Fibroblast of gingiva (primary cell): Measurements from ENCODE around the gene RAB33B.
"Not testable (repeated sequence)": the region's sequence is repeated elsewhere in the genome, so short reads cannot be mapped to it uniquely, and the experiment has no call there.

Experiments used
- DNase-seq: peaks from one replicate; pipeline ENCODE4 v3.0.0-alpha.2; 2011; ENCODE audit warnings: low read depth

RAB33B gene

DNA sequence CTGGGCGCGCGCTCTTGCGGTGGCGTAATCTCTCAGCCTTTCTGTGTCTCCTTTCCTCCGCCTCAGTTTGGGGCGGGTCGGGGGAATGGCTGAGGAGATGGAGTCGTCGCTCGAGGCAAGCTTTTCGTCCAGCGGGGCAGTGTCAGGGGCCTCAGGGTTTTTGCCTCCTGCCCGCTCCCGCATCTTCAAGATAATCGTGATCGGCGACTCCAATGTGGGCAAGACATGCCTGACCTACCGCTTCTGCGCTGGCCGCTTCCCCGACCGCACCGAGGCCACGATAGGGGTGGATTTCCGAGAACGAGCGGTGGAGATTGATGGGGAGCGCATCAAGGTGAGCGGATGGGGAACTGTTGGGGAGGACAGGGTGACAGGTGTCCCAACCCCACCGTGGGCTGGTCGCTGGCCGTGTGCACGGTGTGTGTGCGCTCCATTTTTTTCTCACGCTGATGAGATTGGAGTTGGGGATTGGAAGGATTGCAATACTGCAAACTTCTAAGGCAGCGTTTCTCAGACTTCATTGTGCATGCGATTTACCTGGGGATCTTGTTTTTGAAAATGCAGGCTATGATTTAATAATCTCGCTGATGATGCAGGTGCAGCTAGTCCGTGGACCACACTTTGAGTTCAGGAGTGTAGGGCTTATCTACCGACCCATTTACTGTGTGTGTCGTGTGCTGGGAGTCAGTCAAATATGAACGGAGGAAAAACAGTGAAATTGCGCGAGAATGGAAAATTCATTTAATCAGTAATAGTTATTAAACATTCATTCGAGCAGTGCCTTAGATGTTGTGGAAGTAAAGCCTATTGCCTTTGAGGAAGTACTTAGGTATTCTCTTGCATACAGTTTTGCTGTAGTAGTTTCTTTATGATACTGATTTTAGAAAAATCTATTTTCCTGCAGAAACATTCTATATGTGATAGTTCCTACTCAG is at the start of gene RAB33B:
RAB33B (plus strand) TSS at position 11 of the 935 bp plus-strand sequence; CDS start at position 86, 75 bp downstream.
- peak; percentile 92 for DNase-seq

DNA sequence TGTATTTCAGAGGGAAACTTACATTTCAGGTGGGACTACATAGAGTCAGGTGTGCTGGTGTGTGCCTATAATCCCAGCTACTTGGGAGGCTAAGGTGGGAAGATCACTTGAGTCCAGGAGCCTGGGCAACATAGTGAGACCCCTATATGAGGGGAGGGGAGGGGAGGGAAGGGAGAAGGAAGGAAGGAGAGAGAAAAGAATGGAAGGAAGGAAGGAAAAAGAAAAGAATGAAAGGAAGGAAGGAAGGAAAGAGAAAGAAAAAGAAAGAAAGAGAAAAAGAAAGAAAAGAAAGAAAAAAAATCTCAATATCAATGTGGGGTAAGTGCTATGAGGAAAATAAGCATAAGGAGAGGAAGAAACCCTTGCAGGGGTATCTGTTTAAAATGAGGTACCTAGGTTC is 43.6 kb upstream of the RAB33B start:
- DNase-seq = no peak

DNA sequence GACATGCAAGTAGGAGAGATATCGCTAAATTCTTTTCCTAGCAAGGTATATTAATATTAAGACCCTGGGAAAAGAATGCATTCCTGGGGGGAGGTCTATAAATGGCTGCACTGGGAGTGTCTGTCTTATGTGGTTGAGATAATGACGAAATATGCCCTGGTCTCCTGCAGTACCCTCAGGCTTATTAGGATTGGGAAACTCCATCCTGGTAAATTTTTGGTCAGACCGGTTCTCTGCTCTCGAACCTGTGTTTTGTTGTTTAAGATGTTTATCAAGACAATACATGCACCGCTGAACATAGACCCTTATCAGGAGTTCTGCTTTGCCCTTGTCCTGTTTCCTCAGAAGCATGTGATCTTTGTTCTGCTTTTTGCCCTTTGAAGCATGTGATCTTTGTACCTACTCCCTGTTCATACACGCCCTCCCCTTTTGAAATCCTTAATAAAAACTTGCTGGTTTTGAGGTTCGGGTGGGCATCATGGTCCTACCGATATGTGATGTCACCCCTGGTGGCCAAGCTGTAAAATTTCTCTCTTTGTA is 39.2 kb upstream of the RAB33B start:
- DNase-seq = not testable (repeated sequence)

DNA sequence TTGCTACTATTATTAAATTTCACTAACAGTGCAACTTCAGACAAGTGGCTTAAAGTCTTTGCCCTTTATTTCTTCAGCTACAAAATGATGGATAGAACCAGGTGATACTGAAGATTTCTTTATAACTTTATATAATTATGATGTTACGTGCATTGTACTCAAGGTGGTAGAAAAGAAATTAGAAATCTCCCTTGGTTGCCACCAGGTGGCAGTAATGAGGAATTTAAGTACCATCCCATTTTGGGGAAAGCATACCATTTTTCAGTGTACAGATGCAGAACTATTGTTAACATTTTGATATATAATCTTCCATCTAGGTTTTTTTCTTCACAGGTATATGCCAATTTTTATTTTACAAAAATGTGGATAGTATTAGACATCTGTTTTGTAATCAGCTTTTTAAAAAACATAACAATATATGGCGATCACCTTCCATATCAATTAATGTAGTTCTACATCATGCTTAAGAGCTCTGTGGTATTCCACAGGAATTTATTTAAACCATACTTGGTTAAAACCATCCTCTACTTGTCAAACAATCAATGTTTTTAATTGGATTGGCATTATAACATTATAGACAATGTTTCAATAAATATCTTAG is 37.7 kb upstream of the RAB33B start:
- peak; percentile 26 for DNase-seq

DNA sequence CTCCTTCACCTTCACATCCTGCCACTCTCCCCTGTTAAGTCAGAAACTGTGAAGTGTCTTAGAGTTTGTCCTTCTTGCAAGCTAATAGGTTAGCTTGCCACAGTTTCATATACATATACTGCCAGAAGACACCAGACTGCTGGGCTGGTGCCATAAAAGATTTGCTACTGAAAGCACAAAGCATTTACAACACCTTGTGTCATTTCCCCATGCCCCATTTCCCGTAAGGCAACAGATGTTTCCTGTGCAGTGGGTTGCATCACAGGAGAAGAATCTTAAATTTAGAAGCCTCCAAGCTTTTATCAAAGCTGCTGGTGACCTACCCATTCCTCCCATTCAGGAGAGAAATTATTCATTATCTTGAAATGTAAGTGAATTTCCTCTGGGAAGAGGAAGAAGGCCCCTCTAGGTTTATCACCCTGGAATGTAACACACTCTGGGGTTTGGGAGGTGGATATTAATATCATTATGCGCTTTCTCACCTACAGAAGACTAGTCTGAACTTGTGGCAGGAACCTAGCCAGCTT is 34.5 kb upstream of the RAB33B start:
- peak; percentile 53 for DNase-seq

DNA sequence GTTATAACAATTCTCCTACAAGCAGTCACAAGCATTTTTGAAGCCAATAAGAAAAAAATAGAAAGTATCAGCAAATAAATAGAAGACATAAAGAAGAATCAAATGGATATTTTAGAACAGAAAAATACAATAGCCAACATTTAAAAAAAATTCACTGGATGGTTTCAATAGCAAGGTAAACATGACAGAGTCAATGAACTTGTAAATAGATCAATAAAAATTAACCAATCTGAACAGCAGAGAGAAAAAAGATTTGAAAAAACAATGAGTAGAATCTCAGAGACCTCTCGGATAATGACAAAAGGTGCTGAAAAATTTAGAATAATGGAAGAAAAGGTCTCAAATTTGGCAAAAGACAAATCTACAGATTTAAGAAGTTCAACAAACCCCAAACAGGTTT is 33.3 kb upstream of the RAB33B start:
- DNase-seq = no peak

DNA sequence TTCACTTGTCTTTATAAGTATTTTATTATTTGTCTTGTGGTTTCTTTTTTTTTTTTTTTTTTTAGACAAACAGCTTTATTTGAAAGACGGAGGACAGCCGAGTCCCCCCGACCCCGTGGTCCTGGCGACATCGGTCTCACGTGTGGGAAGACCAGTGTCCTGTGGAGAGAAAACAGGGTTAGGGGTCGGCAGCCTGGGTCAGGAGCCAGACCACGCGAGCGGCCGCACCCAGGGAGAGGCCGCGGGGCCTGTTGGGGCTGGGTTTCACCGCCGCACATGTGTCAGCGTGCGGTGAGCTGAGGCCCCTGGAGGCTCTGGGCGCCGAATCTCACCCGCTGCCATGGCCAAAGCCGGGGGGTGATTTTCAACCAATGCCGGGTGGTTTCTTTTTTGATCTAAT is 17.8 kb upstream of the RAB33B start:
- no peak for DNase-seq

DNA sequence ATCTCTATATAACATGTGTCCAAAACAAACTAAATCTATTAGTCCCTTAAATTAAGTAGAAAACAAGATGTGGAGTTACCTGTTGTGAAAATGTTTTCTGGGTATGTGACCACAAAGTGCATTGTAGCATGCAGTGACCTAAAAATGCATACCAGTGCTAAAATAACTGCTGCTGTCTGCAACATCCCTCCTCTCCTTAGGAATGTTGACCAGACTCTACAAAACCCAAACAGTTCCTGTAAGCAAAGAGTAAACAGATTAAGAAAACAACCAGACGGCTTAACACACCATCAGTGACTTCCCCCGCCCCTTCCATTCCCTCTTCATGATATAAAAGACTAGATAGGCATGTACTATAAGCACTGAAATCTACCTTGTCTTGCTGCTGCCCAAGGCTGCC is 15.8 kb upstream of the RAB33B start:
- DNase-seq = no peak

DNA sequence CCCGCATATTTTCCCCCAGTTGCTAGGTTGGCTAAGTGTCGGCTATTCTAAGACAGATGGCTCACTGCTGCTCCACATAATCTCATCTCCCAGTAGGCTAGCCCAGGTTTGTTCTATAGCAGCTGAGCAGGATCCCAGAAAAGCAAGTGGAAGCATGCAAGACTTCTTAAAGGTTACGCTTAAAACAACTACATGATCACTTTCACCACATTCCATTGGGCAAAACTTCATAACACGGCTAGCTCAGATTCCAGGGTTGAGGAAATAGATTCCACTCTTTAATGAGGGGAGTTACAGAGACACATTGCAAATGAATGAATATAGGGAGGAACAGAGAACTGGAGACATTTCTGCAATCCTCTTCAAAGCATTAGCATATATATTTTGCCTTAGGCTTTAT is 12.9 kb upstream of the RAB33B start:
- no peak for DNase-seq

DNA sequence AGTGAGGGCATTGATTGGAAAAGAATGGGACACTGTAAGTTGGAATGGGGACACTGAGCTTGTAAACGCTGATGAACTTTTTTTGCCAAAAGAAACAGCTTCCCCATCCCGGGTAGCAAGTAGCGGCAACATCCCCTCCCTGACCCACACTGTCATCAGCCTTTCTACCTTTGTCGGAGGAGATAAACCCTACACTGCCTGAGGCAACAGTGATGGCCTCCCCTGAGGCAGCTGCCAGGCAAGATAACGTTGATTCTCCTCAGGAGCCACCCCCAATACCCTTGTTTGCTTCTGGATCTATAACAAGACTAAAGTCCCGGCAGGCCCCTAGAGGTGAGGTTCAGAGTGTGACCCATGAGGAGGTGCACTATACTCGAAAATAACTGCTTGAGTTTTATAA is 10.3 kb upstream of the RAB33B start:
- no peak for DNase-seq

DNA sequence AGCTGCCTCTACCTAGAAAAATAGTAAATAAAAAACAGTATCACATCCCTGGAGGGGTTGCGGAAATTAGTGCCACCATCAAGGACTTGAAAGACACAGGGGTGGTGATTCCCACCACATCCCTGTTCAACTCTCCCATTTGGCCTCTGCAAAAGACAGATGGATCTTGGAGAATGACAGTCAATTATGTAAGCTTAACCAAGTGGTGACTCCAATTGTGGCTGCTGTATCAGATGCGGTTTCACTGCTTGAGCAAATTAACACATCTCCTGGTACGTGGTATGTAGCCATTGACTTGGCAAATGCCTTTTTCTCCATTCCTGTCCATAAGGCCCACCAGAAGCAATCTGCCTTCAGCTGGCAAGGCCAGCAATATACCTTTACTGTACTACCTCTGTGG is 9.0 kb upstream of the RAB33B start:
- DNase-seq = not testable (repeated sequence)

DNA sequence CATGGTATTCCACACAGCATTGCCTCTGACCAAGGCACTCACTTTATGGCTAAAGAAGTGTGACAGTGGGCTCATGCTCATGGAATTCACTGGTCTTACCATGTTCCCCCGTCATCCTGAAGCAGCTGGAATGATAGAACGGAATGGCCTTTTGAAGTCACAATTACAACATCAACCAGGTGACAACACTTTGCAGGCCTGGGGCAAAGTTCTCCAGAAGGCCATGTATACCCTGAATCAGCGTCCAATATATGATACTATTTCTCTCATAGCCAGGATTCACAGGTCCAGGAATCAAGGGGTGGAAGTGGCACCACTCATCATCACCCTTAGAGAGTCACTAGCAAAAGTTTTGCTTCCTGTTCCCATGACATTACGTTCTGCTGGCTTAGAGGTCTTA is 6.8 kb upstream of the RAB33B start:
- not testable (repeated sequence) for DNase-seq

DNA sequence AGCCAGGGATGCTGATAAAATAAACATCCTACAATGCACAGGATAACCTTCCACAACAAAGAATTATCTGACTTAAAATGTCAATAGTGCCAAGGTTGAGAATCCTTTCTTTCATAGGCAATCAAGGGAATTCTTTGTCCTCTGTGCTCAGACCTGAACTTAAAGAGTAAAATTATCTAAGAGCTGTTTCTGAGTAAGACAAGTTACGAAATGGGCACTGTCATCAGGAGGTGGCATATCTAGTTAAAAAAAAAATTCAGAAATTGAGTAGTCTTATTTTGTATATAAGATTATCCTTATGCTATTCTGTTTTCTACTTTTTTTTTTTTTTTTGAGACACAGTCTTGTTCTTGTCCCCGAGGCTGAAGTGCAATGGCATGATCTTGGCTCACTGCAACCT is 3.3 kb upstream of the RAB33B start:
- DNase-seq = no peak

DNA sequence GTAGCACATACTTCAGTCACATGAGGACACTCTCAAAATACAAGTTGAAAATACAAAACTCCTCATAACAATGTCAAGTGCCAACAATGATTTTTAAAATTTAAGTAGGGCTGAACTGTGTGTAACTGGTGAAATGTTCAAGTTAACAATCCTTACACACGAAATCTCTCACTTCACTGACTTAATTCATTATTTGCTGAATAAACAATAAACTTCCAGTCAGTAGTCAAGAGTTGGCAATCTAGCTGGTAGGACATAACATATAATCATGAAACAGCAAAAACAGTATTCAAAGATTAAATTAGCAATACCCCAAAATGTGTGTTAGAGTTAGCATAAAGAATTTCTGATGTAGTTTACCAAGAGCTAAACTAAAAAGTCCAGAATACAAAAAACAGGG is 1.9 kb upstream of the RAB33B start:
- DNase-seq = no peak

DNA sequence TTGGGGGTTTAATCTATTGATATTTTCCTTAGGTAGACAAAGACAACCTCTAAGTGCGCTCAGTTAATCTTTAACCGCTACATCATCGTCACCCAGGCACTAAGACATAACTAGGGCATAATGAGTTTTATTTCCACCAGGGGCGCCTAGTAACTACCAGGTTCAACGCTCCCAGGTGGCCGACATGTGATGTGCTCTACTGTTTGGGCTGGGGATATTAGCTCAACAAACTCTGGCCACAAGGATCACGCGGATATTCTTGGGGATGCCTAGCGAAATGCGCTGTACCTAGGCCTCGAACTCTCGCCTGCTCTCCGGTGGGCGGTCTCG is 915 bp upstream of the RAB33B start:
- DNase-seq = no peak

DNA sequence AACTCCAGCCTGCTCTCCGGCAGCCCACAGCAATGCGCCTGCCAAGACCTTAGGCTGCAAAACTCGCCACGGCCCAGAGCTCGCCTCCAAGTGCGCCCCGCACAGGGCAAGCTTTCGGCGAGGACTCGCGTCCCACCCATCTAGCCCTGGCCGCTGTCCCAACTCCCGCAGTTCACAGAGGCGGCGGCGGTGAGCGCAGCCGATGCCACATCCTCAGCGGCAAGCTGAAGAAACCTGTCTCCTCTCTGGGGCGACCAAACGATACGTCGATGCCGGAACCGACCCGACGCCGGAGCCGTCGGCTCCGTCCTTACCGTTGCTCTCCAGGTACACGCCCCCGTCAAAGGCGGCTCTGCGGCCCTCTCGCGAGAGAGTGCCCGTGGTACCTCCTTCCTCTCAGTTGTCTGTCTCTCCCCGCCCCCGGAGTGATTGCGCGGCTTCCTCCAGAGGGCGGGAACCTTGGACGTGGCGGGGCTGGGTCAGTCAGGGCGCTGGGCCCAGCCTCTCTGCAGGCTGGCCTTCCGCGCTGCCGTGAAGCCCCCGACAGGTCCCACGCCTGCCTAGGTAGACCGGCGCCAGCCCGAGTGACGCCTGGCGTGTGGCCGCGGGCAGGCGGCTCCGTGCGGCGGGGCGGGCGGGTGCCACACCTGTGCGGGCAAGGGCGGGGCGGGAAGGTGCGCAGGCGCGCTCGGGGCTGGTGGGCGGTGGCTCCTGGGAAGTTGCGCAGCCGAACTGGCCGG is 380 bp upstream of the RAB33B start:
- DNase-seq = peak; percentile 98

DNA sequence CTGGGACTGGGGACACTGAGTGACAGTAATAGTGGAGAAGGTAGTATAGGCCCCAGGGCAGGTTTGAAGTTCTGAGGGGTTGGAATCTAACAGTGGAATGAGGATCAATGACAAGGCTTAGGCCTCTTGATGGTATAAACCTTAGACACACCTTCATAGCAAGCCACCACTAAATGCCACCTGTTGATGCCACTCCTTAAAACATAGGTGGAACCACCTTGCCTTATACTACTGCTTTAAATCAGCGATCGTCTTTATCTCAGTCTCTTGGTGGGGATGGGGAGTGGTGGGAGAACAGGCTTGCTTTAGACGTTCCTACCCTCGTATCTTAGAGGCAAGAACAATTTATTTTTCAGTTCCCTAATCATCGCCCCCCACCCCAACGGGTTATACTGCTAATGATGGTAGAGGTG is 1.2 kb downstream of the RAB33B start:
- DNase-seq = no peak

DNA sequence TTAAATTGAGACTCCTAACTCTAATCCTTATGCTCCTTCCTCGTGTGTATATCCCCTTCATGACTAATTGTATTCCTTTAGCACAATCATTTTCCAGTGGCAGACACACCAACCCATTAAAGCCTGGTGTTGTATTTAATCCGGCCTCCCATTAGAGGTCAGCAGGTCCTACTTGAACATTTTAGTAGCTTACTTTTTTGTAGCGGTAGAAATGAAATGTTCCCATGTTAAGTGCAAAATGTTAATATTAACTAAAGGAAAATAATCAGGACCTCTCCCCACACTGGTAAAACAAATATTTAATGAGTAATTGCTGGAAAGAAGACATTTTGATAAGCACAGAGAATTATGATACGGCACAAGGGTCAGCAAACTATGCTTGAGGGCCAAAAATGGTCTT is 3.4 kb downstream of the RAB33B start:
- no peak for DNase-seq

DNA sequence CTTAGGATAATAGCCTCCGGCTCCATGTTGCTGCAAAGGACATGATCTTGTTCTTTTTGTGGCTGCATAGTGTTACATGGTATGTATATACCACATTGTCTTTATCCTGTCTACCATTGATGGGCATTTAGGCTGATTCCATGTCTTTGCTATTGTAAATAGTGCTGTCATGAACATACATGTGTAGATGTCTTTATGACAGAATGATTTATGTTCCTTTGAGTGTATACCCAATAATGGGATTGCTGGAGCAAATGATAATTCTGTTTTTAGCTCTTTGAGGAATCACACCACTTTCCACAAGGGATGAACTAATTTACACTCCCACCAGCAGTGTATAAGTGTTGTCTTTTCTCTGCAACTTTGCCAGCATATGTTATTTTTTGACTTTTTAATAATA is 4.6 kb downstream of the RAB33B start:
- DNase-seq = no peak

DNA sequence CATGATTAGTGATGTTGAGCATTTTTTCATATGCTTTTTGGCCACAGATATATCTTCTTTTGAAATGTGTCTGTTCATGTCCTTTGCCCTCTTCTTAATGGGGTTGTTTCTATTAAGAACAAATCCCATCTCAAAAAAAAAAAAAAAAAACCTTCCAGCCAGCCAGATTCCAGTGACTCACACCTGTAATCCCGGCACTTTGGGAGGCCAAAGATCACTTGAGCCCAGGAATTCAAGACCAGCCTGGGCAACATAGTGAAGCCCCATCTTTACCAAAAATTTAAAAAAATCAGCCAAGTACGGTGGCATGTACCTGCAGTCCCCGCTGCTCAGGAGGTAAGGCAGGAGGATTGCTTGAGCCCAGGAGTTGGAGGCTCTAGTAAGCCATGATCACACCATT is 5.1 kb downstream of the RAB33B start:
- no peak for DNase-seq

DNA sequence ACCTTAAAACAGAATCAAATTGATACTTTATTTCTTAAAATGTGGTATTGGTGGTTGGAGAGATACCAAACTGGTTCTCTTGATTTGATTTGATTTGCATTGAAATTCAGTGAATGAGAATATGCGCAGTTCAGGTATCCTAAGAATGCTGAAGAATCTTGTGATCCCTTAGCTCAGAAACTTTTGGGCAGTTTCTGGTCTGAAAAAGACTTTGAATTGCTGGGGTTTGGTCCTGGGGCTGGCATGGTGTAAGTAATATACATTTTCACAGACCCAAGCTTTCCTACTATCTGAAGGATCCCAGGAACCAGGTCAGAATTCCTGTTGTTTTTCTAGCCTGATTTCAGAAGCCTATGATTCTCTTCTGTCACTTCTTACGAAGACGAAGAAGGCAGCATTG is 6.6 kb downstream of the RAB33B start:
- no peak for DNase-seq

DNA sequence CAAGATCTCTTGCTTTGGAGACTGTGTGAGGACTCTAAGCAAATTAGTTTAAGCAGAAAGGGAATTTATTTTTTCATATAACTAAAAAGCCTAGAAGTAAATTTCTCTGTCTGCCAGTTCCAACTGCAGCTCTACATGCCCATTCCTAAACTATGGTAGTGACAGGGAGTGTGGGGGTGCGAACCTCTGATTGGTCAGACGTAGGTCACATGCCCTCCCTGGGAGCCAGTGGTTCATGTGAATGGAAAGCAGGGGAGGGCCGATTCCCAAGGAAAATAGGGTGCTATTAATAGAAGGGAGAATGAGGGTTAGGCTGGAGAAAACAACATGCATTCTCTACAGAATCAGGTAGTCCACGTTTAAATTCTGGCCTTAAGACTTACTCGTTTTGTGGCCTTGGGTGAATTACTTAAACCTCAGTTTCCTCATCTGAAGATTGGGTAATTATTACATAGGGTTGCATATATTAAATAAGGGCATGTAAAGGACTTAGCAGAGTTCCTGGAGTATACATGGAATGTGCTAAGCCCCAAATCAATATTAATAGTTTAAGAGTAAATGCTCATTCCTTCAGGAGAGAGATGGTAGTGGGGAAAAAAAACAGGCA is 7.2 kb downstream of the RAB33B start:
- no peak for DNase-seq
